Panc1 (cell line): Measurements from ENCODE around the gene ISCA1. TPM values are rescaled to one million over a fixed set of nuclear protein-coding genes. Genes with fewer than 3 reads are reported as not detected.

Experiments
- ATAC-seq: fragments of 200-7000 bp; cut with Tn5 transposase; 2 replicates; pipeline ENCODE4 v1.9.1; 2020; ENCODE audit warnings: mild to moderate bottlenecking, moderate library complexity
- BruUV-seq: library from RNA; stranded (reverse); fragments of 400-500 nt; replicated peaks from 2 replicates; lab custom pipeline; 2021; lab: Mats Ljungman, UMichigan
- CTCF ChIA-PET: fragments of 300-600 bp; sonication (Branson Sonifier 250); formaldehyde crosslinking; loops from one replicate; lab custom pipeline; 2022; ENCODE audit warnings: antibody characterized with exemption; lab: Charles Lee
- POLR2A ChIA-PET: fragments of 300-600 bp; sonication (Branson Sonifier 250); formaldehyde crosslinking; loops from one replicate; lab custom pipeline; 2022; ENCODE audit warnings: antibody characterized with exemption; lab: Charles Lee
- DNase-seq: peaks from one replicate; pipeline ENCODE4 v3.0.0-alpha.2; 2010; ENCODE audit warnings: low read depth, low spot score
- H3K27ac ChIP-seq: 2 replicates; pipeline ENCODE4 v1.5.1; 2011; ENCODE audit warnings: mild to moderate bottlenecking, low read length, inconsistent platforms
- H3K27me3 ChIP-seq: fragments of 200-500 bp; sonication (Bioruptor generic); 2 replicates; pipeline ENCODE4 v1.6.0; 2014; ENCODE audit warnings: low read length, inconsistent platforms; ENCODE audit not compliant: control insufficient read depth, insufficient read depth
- H3K36me3 ChIP-seq: fragments of 200-500 bp; sonication (Bioruptor generic); 2 replicates; pipeline ENCODE4 v1.5.1; 2014; ENCODE audit warnings: inconsistent platforms, mild to moderate bottlenecking, low read length, moderate library complexity; ENCODE audit not compliant: control insufficient read depth, insufficient read depth
- H3K4me1 ChIP-seq: 2 replicates; pipeline ENCODE4 v1.5.1; 2011; ENCODE audit warnings: inconsistent platforms, mild to moderate bottlenecking, low read length, moderate library complexity; ENCODE audit not compliant: control insufficient read depth, insufficient read depth
- H3K4me3 ChIP-seq, 2 experiments: 2 replicates each; pipeline ENCODE4 v1.5.1; 2011 to 2012; ENCODE audit warnings: low read depth in 2 of 2, low read length in 2 of 2, mild to moderate bottlenecking in 2 of 2, inconsistent platforms in 1 of 2, moderate library complexity in 1 of 2
- H3K9me3 ChIP-seq: fragments of 200-500 bp; sonication (Bioruptor generic); 2 replicates; pipeline ENCODE4 v1.5.1; 2014; ENCODE audit warnings: low read depth, mild to moderate bottlenecking, inconsistent platforms, low read length, moderate library complexity; ENCODE audit not compliant: control insufficient read depth, insufficient read depth
- CTCF ChIP-seq: fragments of 450-650 bp; IDR thresholded peaks from 2 replicates; pipeline ENCODE4 v1.5.1; 2017; ENCODE audit warnings: mild to moderate bottlenecking
- POLR2AphosphoS5 ChIP-seq: IDR thresholded peaks from 2 replicates; pipeline ENCODE4 v1.6.1; 2012; ENCODE audit warnings: mild to moderate bottlenecking, low read depth, low read length, moderate library complexity
- SIN3A ChIP-seq: IDR thresholded peaks from 2 replicates; pipeline ENCODE4 v1.6.1; 2012; ENCODE audit warnings: low read depth, mild to moderate bottlenecking, low read length, moderate library complexity, borderline replicate concordance; ENCODE audit not compliant: insufficient read depth
- TCF7L2 ChIP-seq: IDR thresholded peaks from 2 replicates; pipeline ENCODE4 v1.6.1; 2011; ENCODE audit warnings: mild to moderate bottlenecking, low read depth, low read length, inconsistent platforms
- in situ Hi-C: cut with HindIII; loops from 2 replicates; pipeline ENCODE4 v1.10.0; 2016; ENCODE audit warnings: low sequenced_read_pairs, low pct_unique_long_range_greater_than_20kb
- intact Hi-C: fragments of 100-400 bp; cut with micrococcal nuclease; formaldehyde crosslinking; loops from one replicate; pipeline ENCODE4 v1.10.0; 2022; ENCODE audit not compliant: unreplicated experiment
- total RNA-seq: library from RNA; stranded (reverse); gene quantifications from one replicate; pipeline ENCODE4 v1.2.1, GENCODE V29; 2021; ENCODE audit not compliant: unreplicated experiment
- TF ChIP-seq, protein P1 (sequence below), 2 experiments: IDR thresholded peaks; 2 replicates each; pipeline ENCODE4 v1.6.1; 2011 to 2012; ENCODE audit warnings: low read depth in 2 of 2, control low read depth in 1 of 2, low read length in 1 of 2, mild to moderate bottlenecking in 1 of 2, moderate library complexity in 1 of 2; ENCODE audit not compliant: insufficient read depth in 1 of 2

ISCA1 gene
- total RNA-seq, 1 experiment from 2014 or later = 19.9 TPM

GRCh38 chr9:86242071-86242470, 40.3 kb downstream of the ISCA1 start:
- DNase-seq (no peak), ATAC-seq (no peak)
- CTCF ChIA-PET = no interaction called here
- Histone ChIP-seq H3K9me3 (no peaks in the 10 kb centered on the region), H3K4me1 (no peaks in the 10 kb centered on the region), H3K27ac (no peak overlapping the region), H3K36me3 (no peaks in the 10 kb centered on the region), H3K27me3 (no peaks in the 10 kb centered on the region), H3K4me3 (no peak overlapping the region)
- no peak for TF ChIP-seq CTCF
- TF ChIP-seq, protein P1, sequence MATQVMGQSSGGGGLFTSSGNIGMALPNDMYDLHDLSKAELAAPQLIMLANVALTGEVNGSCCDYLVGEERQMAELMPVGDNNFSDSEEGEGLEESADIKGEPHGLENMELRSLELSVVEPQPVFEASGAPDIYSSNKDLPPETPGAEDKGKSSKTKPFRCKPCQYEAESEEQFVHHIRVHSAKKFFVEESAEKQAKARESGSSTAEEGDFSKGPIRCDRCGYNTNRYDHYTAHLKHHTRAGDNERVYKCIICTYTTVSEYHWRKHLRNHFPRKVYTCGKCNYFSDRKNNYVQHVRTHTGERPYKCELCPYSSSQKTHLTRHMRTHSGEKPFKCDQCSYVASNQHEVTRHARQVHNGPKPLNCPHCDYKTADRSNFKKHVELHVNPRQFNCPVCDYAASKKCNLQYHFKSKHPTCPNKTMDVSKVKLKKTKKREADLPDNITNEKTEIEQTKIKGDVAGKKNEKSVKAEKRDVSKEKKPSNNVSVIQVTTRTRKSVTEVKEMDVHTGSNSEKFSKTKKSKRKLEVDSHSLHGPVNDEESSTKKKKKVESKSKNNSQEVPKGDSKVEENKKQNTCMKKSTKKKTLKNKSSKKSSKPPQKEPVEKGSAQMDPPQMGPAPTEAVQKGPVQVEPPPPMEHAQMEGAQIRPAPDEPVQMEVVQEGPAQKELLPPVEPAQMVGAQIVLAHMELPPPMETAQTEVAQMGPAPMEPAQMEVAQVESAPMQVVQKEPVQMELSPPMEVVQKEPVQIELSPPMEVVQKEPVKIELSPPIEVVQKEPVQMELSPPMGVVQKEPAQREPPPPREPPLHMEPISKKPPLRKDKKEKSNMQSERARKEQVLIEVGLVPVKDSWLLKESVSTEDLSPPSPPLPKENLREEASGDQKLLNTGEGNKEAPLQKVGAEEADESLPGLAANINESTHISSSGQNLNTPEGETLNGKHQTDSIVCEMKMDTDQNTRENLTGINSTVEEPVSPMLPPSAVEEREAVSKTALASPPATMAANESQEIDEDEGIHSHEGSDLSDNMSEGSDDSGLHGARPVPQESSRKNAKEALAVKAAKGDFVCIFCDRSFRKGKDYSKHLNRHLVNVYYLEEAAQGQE (IDR thresholded peaks at IDR 0.05; ENCODE audit: insufficient read depth in 1 of 2, low read depth in 2 of 2, low read length in 1 of 2) = no peak
- no peak for TF ChIP-seq SIN3A
- TF ChIP-seq TCF7L2 = no peak
- TF ChIP-seq POLR2AphosphoS5 = no peak
- intact Hi-C loops (no loop called here), in situ Hi-C loops (no loop called here)
- BruUV-seq = no TSS peak
- POLR2A ChIA-PET = no interaction called here

DNA sequence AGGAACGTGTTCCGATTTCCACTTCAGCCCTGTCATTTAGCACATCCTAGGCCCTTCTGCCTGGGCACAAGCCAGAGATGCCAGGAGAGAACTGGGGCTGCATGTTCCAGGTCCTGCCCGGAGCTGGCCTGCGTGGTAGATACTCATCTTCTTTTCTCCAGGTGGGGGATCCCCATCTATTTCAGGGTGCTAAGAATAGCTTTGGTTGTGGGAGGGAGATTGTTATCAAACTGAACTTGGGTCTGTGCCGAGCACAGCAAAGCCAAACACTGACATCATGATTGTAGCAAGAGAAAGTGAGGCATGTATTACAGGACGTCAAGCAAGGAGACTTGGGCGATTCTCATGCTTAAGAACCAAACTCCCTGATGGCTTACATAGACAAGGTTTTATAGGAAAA, 41.1 kb downstream of the ISCA1 start:
- POLR2A ChIA-PET = no interaction called here
- Histone ChIP-seq H3K27me3 (no peaks in the 10 kb centered on the region), H3K9me3 (no peaks in the 10 kb centered on the region), H3K27ac (no peak overlapping the region), H3K4me3 (no peak overlapping the region), H3K4me1 (no peaks in the 10 kb centered on the region), H3K36me3 (no peaks in the 10 kb centered on the region)
- intact Hi-C loops = no loop called here
- no peak for DNase-seq
- CTCF ChIA-PET = no interaction called here
- ATAC-seq = no peak
- TF ChIP-seq POLR2AphosphoS5 = no peak
- TF ChIP-seq, protein P1 (IDR thresholded peaks at IDR 0.05; ENCODE audit: insufficient read depth in 1 of 2, low read depth in 2 of 2, low read length in 1 of 2) = no peak
- TF ChIP-seq SIN3A = no peak
- no peak for TF ChIP-seq TCF7L2
- no peak for TF ChIP-seq CTCF
- in situ Hi-C loops = no loop called here
- BruUV-seq = no TSS peak
